HCT116 (cell line): Measurements from ENCODE around the gene LDLRAD4. TPM values are rescaled to one million over a fixed set of nuclear protein-coding genes. Genes with fewer than 3 reads are reported as not detected.

Experiments used
- ATAC-seq: fragments of 200-7000 bp; cut with Tn5 transposase; 2 replicates; pipeline ENCODE4 v1.9.1; 2020; ENCODE audit warnings: mild to moderate bottlenecking, moderate library complexity
- BruUV-seq: library from RNA; stranded (reverse); fragments of 400-500 nt; replicated peaks from 2 replicates; lab custom pipeline; 2021; lab: Mats Ljungman, UMichigan
- CTCF ChIA-PET: fragments of 300-600 bp; sonication (Branson Sonifier 250); formaldehyde crosslinking; loops from one replicate; lab custom pipeline; 2021; ENCODE audit warnings: antibody characterized with exemption; lab: Charles Lee
- POLR2A ChIA-PET: fragments of 300-600, 350-600 bp; sonication (Branson Sonifier 250); formaldehyde crosslinking; loops from one replicate; lab custom pipeline; 2021; ENCODE audit warnings: antibody characterized with exemption; lab: Charles Lee
- RAD21 ChIA-PET, 2 experiments: fragments of 300-600 bp; sonication (Branson Sonifier 250); formaldehyde crosslinking; loops; one replicate each; lab custom pipeline; 2023; ENCODE audit warnings: low total read pairs in 2 of 2; ENCODE audit not compliant: uncharacterized antibody in 2 of 2, unreplicated experiment in 2 of 2, low non-redundant PET in 1 of 2; lab: Charles Lee
- DNase-seq: peaks from one replicate; pipeline ENCODE4 v3.0.0-alpha.2; 2010; ENCODE audit warnings: low read depth, low spot score
- H2AFZ ChIP-seq: fragments of 200-600 bp; shearing (Covaris generic), sonication (generic); 2 replicates; pipeline ENCODE4 v1.6.1; 2017; ENCODE audit warnings: low read depth, mixed run types, mixed read lengths, antibody characterized with exemption, low read length; ENCODE audit not compliant: poor library complexity, severe bottlenecking
- H3K27ac ChIP-seq: 2 replicates; pipeline ENCODE4 v1.5.1; 2012; ENCODE audit warnings: low read depth, low read length
- H3K27me3 ChIP-seq: fragments of 200-600 bp; sonication (generic); 2 replicates; pipeline ENCODE4 v1.6.1; 2016; ENCODE audit warnings: mixed run types, low read length, mixed read lengths; ENCODE audit not compliant: insufficient read depth
- H3K36me3 ChIP-seq, 2 experiments: fragments of 200-500 bp in 1 of 2; fragments of 200-600 bp in 1 of 2; sonication (Bioruptor generic) in 1 of 2; sonication (generic) in 1 of 2; 2 replicates each; pipeline versions ENCODE4 v1.5.1 to v1.6.1; 2014 to 2016; ENCODE audit warnings: low read length in 2 of 2, inconsistent platforms in 1 of 2, mixed read lengths in 1 of 2, mixed run types in 1 of 2; ENCODE audit not compliant: insufficient read depth in 2 of 2, control insufficient read depth in 1 of 2
- H3K4me1 ChIP-seq, 2 experiments: fragments of 200-600 bp in 1 of 2; sonication (generic) in 1 of 2; 2 replicates each; pipeline versions ENCODE4 v1.5.1 to v1.6.1; 2012 to 2017; ENCODE audit warnings: low read length in 2 of 2, inconsistent platforms in 1 of 2, mild to moderate bottlenecking in 1 of 2, mixed read lengths in 1 of 2, mixed run types in 1 of 2, moderate library complexity in 1 of 2; ENCODE audit not compliant: insufficient read depth in 2 of 2, control insufficient read depth in 1 of 2
- H3K4me2 ChIP-seq: fragments of 200-600 bp; sonication (generic); 2 replicates; pipeline ENCODE4 v1.6.1; 2017; ENCODE audit warnings: mixed run types, low read length, mixed read lengths
- H3K4me3 ChIP-seq, 2 experiments: fragments of 200-600 bp in 1 of 2; sonication (generic) in 1 of 2; replicated peaks in 1 of 2; 2 replicates each; pipeline ENCODE4 v1.5.1; 2011 to 2016; ENCODE audit warnings: low read length in 2 of 2, control low read depth in 1 of 2, low read depth in 1 of 2, mild to moderate bottlenecking in 1 of 2, mixed read lengths in 1 of 2, mixed run types in 1 of 2
- H3K79me2 ChIP-seq: fragments of 200-600 bp; sonication (generic); 2 replicates; pipeline ENCODE4 v1.6.1; 2017; ENCODE audit warnings: mild to moderate bottlenecking, mixed run types, low read length, moderate library complexity, mixed read lengths; ENCODE audit not compliant: insufficient read depth
- H3K9ac ChIP-seq: fragments of 200-600 bp; sonication (generic); 2 replicates; pipeline ENCODE4 v1.6.1; 2016; ENCODE audit warnings: low read length, mixed read lengths
- H3K9me2 ChIP-seq: fragments of 200-600 bp; sonication (generic), shearing (Covaris generic); 2 replicates; pipeline ENCODE4 v1.6.1; 2017; ENCODE audit warnings: mixed run types, mild to moderate bottlenecking, moderate library complexity; ENCODE audit not compliant: insufficient read depth
- H3K9me3 ChIP-seq, 2 experiments: fragments of 200-500 bp in 1 of 2; fragments of 200-600 bp in 1 of 2; sonication (Bioruptor generic) in 1 of 2; sonication (generic) in 1 of 2; 2 replicates each; pipeline ENCODE4 v1.6.1; 2014 to 2017; ENCODE audit warnings: low read length in 2 of 2, mixed read lengths in 2 of 2, inconsistent platforms in 1 of 2, low read depth in 1 of 2, mild to moderate bottlenecking in 1 of 2, mixed run types in 1 of 2, moderate library complexity in 1 of 2; ENCODE audit not compliant: control insufficient read depth in 1 of 2, insufficient read depth in 1 of 2
- H4K20me1 ChIP-seq: fragments of 200-600 bp; sonication (generic), shearing (Covaris generic); 2 replicates; pipeline ENCODE4 v1.6.1; 2017; ENCODE audit warnings: mixed run types, mild to moderate bottlenecking, moderate library complexity; ENCODE audit not compliant: insufficient read depth
- CBX3 ChIP-seq: IDR thresholded peaks from 2 replicates; pipeline ENCODE4 v1.6.1; 2012; ENCODE audit warnings: low read depth
- CEBPB ChIP-seq: IDR thresholded peaks from 2 replicates; pipeline ENCODE4 v1.6.1; 2012; ENCODE audit warnings: low read depth
- ELF1 ChIP-seq: IDR thresholded peaks from 2 replicates; pipeline ENCODE4 v1.6.1; 2012; ENCODE audit warnings: low read depth, borderline replicate concordance
- EZH2 ChIP-seq: fragments of 200-600 bp; sonication (generic); IDR thresholded peaks from 2 replicates; pipeline ENCODE4 v1.6.1; 2017; ENCODE audit warnings: antibody characterized with exemption, mixed run types
- EZH2phosphoT487 ChIP-seq: fragments of 200-600 bp; IDR thresholded peaks from 2 replicates; pipeline ENCODE4 v1.6.1; 2018; ENCODE audit warnings: antibody characterized with exemption, borderline replicate concordance
- JUND ChIP-seq: IDR thresholded peaks from 2 replicates; pipeline ENCODE4 v1.6.1; 2012
- POLR2A ChIP-seq: IDR thresholded peaks from 2 replicates; pipeline ENCODE4 v1.7.0; 2011; ENCODE audit warnings: borderline replicate concordance; ENCODE audit not compliant: insufficient read depth, insufficient read length; ENCODE audit errors: extremely low read depth
- POLR2AphosphoS5 ChIP-seq: IDR thresholded peaks from 2 replicates; pipeline ENCODE4 v1.6.1; 2011; ENCODE audit warnings: mild to moderate bottlenecking, low read depth, low read length, moderate library complexity
- RAD21 ChIP-seq: IDR thresholded peaks from 2 replicates; pipeline ENCODE4 v1.6.1; 2012; ENCODE audit warnings: low read depth, mild to moderate bottlenecking
- SIN3A ChIP-seq: IDR thresholded peaks from 2 replicates; pipeline ENCODE4 v1.6.1; 2012; ENCODE audit warnings: low read depth
- SP1 ChIP-seq: IDR thresholded peaks from 2 replicates; pipeline ENCODE4 v1.6.1; 2012; ENCODE audit warnings: low read depth
- SRF ChIP-seq: IDR thresholded peaks from 2 replicates; pipeline ENCODE4 v1.6.1; 2012; ENCODE audit warnings: low read depth
- TCF7L2 ChIP-seq: IDR thresholded peaks from 2 replicates; pipeline ENCODE4 v1.7.0; 2011; ENCODE audit warnings: borderline replicate concordance, inconsistent platforms; ENCODE audit not compliant: insufficient read depth, insufficient read length; ENCODE audit errors: extremely low read depth
- YY1 ChIP-seq: IDR thresholded peaks from 2 replicates; pipeline ENCODE4 v1.6.1; 2011; ENCODE audit warnings: low read length, low read depth, moderate library complexity, mild to moderate bottlenecking; ENCODE audit not compliant: insufficient replicate concordance; ENCODE audit errors: extremely low read depth
- ZFX ChIP-seq: fragments of 450-650 bp; IDR thresholded peaks from 2 replicates; pipeline ENCODE4 v1.6.1; 2017
- intact Hi-C: fragments of 100-400 bp; cut with micrococcal nuclease; formaldehyde crosslinking; loops from 2 replicates; pipeline ENCODE4 v1.10.0; 2022
- total RNA-seq: library from RNA; stranded (reverse); gene quantifications from one replicate; pipeline ENCODE4 v1.2.1, GENCODE V29; 2021; ENCODE audit not compliant: unreplicated experiment
- TF ChIP-seq, protein P1 (sequence below): IDR thresholded peaks from 2 replicates; pipeline ENCODE4 v1.6.1; 2012
- TF ChIP-seq, protein P2 (sequence below): IDR thresholded peaks from 2 replicates; pipeline ENCODE4 v1.6.1; 2011; ENCODE audit warnings: mild to moderate bottlenecking, low read length, moderate library complexity; ENCODE audit not compliant: insufficient replicate concordance; ENCODE audit errors: extremely low read depth
- TF ChIP-seq, protein P3 (sequence below): IDR thresholded peaks from 2 replicates; pipeline ENCODE4 v1.6.1; 2012

LDLRAD4 gene
- total RNA-seq, 1 experiment from 2014 or later, result 1.2 TPM

DNA sequence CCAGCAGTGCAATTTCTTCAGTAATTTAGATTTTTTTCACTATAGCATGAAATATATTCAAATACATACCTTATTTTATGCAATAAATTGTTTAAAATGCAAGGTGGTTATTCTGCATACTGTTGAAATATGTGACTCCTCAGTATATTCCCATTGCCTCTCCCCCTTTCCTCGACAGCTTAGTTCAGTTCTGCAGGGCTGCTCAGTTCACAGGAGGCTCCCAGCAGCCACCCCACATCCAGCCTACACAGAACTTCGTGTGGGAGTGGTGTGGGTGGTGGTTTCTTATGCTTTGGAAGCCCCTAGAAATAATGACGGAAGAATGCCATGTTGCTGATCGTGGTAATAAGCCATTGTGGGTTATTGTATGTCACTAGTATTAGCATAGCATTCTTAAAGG, 428.1 kb downstream of the LDLRAD4 start:
- ATAC-seq (no peak), DNase-seq (no peak)
- CTCF ChIA-PET, result no interaction called here
- Histone ChIP-seq H3K9me3 (no peaks in the 10 kb centered on the region), H4K20me1 (no peaks in the 10 kb centered on the region), H3K4me2 (no peak overlapping the region), H3K9ac (no peak overlapping the region), H2AFZ (no peak overlapping the region), H3K27me3 (no peaks in the 10 kb centered on the region), H3K36me3 (no peaks in the 10 kb centered on the region), H3K4me3 (no peak overlapping the region), H3K79me2 (no peaks in the 10 kb centered on the region), H3K27ac (no peak overlapping the region), H3K9me2 (no peaks in the 10 kb centered on the region), H3K4me1 (no peaks in the 10 kb centered on the region)
- no TSS peak for BruUV-seq
- TF ChIP-seq ZFX (no peak), EZH2phosphoT487 (no peak), JUND (no peak), SIN3A (no peak), ELF1 (no peak), SP1 (no peak), CBX3 (no peak), SRF (no peak)
- intact Hi-C loops, result no loop called here
- POLR2A ChIA-PET, result no interaction called here
- RAD21 ChIA-PET, result no interaction called here

DNA sequence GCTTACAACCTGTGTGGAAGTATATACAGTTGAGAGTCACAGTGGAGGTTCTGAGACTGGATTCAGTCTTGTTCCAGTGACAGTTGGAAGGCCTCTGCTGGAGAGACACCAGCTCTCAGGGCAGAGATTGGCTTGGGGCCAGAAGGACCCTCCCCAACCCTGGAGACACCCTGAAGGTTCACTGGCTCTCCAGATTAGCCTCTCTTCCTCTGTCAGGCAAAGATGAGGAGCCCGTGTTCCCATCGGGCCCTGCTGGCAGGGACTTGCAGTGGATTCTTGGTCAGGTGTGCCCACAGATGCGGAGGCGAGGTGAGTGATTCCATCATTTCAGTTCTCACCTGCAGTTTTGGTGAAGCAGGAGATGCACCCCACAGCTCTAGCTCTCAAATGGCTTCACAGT, 429.2 kb downstream of the LDLRAD4 start:
- Histone ChIP-seq H3K4me2 (no peak overlapping the region), H3K4me1 (no peaks in the 10 kb centered on the region), H2AFZ (no peak overlapping the region), H3K9me2 (no peaks in the 10 kb centered on the region), H3K9ac (no peak overlapping the region), H3K9me3 (no peaks in the 10 kb centered on the region), H3K79me2 (no peaks in the 10 kb centered on the region), H4K20me1 (no peaks in the 10 kb centered on the region), H3K36me3 (no peaks in the 10 kb centered on the region), H3K27ac (no peak overlapping the region), H3K4me3 (no peak overlapping the region), H3K27me3 (no peaks in the 10 kb centered on the region)
- CTCF ChIA-PET, result no interaction called here
- BruUV-seq, result no TSS peak
- intact Hi-C loops, result no loop called here
- ATAC-seq (no peak), DNase-seq (no peak)
- POLR2A ChIA-PET, result no interaction called here
- RAD21 ChIA-PET, result no interaction called here
- TF ChIP-seq, protein P1, sequence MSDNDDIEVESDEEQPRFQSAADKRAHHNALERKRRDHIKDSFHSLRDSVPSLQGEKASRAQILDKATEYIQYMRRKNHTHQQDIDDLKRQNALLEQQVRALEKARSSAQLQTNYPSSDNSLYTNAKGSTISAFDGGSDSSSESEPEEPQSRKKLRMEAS, result no peak
- TF ChIP-seq POLR2A, result no peak
- no peak for TF ChIP-seq CBX3
- TF ChIP-seq TCF7L2, result no peak
- TF ChIP-seq YY1, result no peak
- no peak for TF ChIP-seq SP1
- TF ChIP-seq POLR2AphosphoS5, result no peak
- TF ChIP-seq ZFX, result no peak
- TF ChIP-seq, protein P2, sequence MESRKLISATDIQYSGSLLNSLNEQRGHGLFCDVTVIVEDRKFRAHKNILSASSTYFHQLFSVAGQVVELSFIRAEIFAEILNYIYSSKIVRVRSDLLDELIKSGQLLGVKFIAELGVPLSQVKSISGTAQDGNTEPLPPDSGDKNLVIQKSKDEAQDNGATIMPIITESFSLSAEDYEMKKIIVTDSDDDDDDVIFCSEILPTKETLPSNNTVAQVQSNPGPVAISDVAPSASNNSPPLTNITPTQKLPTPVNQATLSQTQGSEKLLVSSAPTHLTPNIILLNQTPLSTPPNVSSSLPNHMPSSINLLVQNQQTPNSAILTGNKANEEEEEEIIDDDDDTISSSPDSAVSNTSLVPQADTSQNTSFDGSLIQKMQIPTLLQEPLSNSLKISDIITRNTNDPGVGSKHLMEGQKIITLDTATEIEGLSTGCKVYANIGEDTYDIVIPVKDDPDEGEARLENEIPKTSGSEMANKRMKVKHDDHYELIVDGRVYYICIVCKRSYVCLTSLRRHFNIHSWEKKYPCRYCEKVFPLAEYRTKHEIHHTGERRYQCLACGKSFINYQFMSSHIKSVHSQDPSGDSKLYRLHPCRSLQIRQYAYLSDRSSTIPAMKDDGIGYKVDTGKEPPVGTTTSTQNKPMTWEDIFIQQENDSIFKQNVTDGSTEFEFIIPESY, result no peak
- no peak for TF ChIP-seq EZH2phosphoT487
- TF ChIP-seq EZH2, result no peak
- no peak for TF ChIP-seq CEBPB
- no peak for TF ChIP-seq RAD21
- TF ChIP-seq, protein P3, sequence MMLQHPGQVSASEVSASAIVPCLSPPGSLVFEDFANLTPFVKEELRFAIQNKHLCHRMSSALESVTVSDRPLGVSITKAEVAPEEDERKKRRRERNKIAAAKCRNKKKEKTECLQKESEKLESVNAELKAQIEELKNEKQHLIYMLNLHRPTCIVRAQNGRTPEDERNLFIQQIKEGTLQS, result no peak
- no peak for TF ChIP-seq SRF
